GM19468 (cell line): Measurements from ENCODE around the gene SLC12A9.
"Not testable (repeated sequence)": the region's sequence is repeated elsewhere in the genome, so short reads cannot be mapped to it uniquely, and the experiment has no call there.

Experiments used
- ATAC-seq: cut with Tn5 transposase; IDR thresholded peaks from one replicate; pipeline ENCODE4 v1.9.1; 2021; ENCODE audit warnings: mild to moderate bottlenecking, moderate library complexity, moderate number of reproducible peaks; ENCODE audit not compliant: unreplicated experiment; ENCODE audit errors: extremely low read depth

The SLC12A9 gene

DNA sequence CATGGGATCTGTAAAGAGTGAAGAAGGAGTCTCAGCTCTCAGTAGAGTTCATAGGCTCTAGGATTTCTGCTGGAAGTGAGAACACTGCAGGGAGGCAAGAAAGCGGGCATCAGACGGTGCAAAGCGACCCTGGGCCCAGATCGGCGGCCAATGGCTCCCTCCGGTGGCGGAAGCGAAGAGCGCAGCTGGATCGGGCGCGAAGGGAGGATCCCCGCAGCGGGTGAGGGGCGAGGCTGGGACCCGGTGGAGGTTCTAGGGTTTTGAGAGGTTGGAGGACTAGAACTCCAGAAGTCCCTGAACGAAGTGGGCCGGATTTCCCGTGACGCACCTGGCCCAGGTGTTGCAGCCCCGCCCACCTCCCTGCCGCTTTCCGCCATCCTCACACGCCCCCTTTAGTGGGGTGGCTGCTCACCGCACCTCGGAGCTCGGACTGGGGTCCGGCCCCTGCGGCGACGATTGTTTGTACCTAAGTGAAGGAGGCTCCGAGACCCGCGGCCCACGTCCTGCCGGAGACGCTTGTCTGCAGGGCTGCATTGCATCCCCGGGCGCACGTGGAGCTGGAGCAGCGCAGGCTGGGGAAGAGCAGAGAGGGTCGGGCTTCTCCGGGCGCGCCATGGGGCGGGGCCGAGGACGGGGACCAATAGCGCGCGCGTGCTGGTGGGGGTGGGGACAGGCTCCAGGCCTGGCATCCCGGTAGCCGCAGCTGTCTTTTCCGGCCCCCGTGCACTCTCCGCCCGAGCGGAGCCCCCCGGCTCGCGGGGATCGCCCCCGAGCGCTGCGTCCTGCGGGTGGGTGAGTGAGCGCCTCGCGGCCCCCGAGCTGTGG, at the start of gene SLC12A9:
SLC12A9 (plus strand) TSS at position 666 of the 825 bp plus-strand sequence. CDS start 1,485 bp downstream, outside the sequence.
- no peak for ATAC-seq

GRCh38 chr7:100802951-100803350, 49.6 kb upstream of the SLC12A9 start:
- no peak for ATAC-seq

DNA sequence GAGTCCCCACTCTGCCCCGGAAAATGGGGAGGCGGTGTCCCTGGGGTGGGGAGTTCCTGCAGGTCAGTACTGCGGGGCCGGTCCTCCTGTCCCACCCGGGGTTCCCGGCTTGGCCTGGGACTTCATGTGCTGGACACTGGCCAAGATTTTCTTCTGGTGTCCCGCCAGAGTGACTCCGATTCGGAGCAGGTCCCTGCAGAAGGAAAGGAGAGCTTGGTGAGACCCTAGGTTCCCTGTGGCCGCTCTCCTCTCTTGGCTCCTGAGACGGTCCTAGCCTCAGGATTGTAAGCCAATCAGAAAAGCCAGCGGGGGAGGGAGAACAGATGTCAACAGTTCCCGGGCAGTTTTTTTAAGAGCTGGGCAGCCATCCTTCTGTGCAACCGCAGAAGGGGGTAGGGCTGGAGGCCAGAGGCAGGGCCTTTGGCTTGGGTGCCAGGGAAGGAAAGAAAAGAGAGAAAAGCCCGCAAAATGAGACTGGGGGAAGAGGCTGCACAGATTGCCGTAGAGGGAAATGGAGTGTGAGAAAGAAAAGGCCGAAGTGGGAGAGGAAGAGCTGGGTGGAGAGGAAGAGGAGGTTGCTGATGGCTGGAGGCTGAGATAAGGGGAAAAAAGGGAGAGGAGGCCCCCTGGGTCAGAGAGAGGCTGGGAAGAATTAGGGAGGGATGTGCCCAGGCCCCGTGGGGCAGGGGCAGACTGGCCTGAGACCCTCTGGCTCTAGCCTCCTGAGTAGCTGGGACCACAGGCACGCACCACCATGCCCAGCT, 48.9 kb upstream of the SLC12A9 start:
- peak; percentile 97 for ATAC-seq

DNA sequence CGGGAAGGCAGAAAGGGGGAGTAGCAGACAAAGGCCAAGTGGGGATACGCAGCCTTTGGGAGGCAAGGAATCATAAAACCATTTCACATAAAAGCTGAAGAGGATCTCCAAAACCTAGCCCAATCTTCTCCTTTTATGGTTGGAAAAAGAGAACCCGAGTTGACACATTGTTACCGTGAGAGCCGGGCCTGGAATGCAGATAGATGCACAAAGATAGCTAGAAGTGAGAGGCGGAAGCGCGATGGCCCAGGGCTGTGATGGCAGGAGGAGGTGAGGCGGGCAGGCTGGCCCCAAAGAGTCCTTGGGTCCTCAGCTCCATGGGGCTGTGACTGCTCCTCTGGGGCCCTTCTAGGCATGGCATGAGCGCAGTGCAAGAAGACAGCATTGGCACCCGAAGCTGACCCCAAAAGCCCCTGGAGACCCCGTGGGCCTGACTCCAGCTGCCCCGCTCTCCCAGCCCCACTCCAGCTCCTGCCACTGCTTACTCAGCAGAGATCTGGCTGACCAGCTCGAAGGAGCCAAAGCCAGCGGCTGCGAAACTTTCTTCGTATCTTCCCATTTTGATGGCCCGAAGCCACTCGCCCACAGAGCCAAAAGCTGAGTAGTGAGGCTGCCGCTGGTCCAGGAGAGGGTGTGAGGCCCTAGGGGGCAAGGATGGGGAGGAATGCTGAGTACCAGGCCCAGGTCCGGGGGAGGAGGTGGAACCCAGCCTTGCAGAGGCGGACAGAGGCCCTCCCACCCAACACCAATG, 47.7 kb upstream of the SLC12A9 start:
- no peak for ATAC-seq

DNA sequence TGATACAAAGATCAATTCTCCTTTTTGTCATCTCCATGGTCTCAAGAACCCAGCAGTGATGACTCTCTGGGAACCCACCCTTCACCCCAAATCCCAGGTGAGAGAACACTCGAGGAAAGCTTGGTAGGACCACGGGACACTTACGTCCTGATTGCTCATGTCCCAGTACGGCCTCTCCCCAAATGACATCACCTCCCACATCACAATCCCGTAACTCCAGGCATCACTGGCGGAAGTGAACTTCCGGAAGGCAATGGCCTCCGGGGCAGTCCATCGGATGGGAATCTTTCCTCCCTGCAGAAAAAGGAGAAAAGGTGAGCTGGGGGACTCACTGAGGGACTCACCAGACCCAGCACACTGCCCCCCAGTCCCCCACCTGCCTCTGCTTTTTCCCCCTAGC, 46.2 kb upstream of the SLC12A9 start:
- ATAC-seq = no peak

GRCh38 chr7:100806883-100807282, 45.6 kb upstream of the SLC12A9 start:
- ATAC-seq = not testable (repeated sequence)

DNA sequence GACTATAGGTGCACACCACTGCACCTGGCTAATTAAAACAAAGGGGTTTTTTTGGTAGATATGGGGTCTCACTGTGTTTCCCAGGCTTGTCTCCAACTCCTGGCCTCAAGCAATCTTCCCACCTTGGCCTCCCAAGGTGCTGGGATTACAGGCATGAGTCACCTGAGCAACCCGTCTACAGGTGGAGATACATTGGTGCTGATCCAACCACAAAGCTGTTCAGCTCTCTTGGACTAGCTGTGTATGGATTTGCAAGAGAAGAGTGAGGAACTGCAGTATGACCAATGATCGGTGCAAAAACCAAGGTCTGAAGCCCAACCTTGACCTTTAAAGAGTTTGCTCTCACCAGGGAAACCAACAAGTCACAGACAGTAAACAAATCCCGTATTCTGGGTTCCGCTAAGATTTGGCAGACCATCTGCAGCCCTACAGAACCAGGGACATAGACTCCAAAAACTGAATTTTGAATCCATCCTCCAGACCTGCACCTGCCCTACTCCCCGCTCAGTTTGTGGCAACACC, 44.1 kb upstream of the SLC12A9 start:
- ATAC-seq = no peak

DNA sequence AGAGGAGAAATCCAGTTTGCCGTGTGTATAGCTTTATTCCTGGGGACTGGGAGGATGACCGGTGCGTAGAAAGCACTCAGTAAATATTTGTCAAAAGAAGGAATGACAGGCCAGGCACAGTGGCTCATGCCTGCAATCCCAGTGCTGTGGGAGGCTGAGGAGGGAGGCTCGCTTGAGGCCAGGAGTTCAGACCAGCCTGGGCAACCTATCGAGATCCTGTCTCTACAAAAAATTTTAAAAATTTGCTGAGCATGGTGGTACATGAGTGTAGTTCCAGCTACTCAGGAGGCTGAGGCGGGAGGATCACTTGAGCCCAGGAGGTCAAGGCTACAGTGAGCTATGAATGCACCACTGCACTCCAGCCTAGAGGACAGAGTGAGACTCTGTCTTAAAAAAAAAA, 41.0 kb upstream of the SLC12A9 start:
- no peak for ATAC-seq

DNA sequence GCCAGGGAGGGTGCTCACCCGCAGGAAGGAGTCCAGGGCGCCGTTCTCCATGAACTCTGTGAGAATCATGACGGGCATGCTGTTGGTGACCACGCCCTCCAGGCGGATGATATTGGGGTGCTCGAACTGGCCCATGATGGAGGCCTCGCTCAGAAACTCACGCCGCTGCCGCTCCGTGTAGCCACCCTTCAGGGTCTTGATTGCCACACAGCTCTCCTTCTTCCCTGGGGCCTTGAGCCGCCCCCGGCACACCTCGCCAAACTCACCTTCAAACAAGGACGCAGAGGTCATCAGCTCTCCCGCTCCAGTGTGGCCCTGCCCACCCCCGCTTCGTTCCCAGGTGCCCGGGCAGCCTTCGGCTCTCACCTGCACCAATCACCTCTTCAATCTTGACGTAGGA, 39.8 kb upstream of the SLC12A9 start:
- ATAC-seq = no peak

GRCh38 chr7:100816515-100816914, 36.0 kb upstream of the SLC12A9 start:
- ATAC-seq = not testable (repeated sequence)

DNA sequence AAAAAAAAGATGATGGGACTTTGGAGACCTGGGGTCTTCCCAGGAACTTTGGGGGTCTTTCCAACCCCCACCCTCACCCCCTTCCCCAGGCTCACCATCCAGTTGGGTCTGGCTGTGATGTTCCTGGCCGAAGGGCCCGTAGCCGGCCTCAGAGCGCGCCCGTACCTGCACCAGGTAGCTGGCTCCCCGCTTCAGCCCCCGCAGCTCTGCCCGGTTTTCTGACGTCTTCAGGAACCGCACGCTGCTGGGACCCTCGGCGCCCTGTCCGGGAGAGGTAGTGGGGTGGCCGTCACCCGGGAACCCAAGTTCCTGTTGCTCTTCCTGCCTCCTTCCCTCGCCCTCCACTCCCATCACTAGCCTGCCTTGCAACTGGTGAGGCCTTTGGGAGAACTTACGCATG, 35.4 kb upstream of the SLC12A9 start:
- ATAC-seq = no peak

GRCh38 chr7:100818366-100818765, 34.1 kb upstream of the SLC12A9 start:
- no peak for ATAC-seq

GRCh38 chr7:100818825-100819224, 33.7 kb upstream of the SLC12A9 start:
- ATAC-seq = no peak

DNA sequence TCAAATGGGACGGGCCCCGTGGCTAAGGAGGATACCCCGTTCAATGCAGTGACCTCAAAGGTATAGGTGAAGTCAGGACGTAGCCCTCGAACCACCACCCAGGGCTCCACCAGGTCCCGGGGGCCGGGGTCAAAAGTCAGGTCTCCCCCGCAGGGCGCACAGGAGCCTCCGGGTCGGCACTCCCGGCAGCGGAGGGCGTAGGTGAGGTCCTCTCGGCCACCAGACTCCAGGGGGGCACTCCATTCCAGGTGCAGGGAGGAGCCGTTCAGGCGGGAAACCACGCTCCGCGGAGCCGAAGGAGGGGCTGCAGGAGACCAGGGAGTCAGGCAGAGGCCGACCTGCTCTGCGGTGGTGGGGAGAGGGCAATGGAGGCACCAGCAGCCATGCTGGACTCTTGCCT, 32.9 kb upstream of the SLC12A9 start:
- ATAC-seq = no peak

DNA sequence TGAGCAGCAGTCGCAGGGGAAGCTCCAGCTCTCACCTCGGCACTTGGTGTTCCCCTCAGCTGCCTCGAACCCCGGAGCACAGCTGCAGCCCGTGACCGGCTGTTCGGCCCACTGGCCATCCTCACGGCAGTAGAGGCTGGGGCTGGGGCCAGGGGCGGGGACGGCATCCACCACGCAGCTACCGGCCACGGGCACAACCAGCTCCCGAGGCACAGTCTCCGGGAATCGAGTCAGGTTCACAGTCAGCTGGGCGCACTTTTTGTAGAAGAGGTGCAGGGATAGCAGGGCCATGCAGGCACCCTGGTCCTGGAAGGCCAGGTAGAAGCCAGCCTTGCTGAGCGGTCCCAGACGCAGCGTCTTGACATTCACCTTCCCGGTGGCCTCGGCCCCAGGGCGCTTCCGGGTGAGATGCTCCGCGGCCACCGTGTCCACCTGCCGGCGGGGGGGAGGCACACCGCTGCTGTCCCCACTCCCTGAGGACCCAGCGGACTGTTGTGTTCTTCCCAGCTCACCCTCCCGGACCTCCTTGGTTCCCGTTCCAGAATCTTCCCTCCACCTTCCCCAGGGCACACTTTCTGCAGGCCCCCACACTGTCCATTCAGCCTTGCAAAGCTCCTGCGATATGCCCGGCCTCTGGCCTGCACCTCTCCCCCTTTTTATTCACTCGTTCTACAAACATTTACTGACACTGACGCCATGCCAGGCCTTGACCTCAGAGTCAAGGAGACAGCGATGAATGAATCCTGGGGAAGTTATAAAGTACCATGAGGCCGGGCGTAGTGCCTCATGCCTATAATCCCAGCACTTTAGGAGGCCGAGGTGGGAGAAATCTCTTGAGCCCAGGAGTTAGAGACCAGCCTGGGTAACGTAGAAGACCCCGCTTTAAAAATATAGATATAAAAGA, 30.0 kb upstream of the SLC12A9 start:
- ATAC-seq = no peak

DNA sequence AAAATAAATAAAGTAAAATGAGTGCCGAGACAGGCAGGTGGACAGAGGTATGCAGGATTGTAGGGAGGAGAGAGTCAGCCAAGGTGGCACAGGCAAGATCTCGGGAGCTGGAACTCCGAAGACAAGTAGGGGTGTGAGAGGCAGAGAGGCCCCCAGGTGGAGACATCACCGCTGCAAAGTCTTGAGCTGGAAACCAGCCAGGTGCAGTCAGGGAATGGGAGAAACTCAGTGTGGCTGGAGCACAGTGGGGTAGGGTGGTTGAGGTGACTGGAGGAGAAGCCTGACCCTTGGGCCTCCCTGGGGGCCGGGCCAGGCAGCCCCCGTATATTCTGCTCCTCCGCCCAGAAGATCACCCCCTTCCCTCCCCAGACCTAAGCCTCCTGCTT, 29.4 kb upstream of the SLC12A9 start:
- no peak for ATAC-seq

- ATAC-seq = no peak
These were observed 29.0 kb upstream of the SLC12A9 start for GRCh38 chr7:100823534-100823933.

DNA sequence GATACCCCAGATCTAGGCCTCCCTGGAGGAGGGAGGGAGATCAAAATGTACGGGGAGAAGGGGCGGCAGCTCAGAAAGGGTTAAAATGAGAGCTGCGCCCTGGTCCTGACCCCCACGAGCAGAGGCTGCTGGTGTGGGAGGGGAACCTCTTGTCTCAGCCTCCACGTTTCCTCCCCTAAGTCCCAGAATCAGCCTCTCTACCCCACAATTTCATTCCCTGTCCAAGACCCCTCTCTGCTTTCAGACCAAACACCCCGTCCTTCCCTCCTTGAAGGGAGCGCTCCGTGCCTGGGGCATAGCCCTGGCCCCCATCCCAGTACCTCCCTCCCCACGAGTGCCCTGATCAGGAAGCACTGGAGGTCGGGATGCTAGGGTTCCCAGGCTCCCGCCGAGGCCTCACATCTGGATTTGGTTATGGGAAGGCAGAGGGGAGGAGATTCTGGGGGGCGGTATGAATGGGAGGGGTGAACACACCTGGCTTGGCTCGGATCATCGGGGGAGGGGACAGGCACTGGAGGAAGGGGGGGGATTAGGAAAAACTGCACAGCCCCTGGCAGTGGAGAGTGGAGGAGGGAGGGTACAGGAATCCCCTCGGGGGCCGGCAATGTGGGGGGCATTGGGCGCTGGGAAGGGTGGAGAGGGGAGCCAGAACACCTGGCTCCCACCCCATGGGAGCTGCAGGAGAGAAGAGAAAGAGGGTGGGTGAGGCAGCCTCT, 27.9 kb upstream of the SLC12A9 start:
- ATAC-seq = no peak

GRCh38 chr7:100825215-100825671, 27.3 kb upstream of the SLC12A9 start:
- no peak for ATAC-seq
